Activated T-helper 2 cell treated with anti-CD3 and anti-CD28 coated beads, Interferon-gamma antibody, Interleukin-2, Interleukin-4, amounts not matched to agents 10 μg/mL and 5 μg/mL and 100 μg/mL, durations not matched to agents 14 hours and 24 hours and 36 hours (primary cell): ENCODE measurements around the gene UST. TPM values are rescaled to one million over a fixed set of nuclear protein-coding genes. Genes with fewer than 3 reads are reported as not detected.
"Not testable (repeated sequence)": the region's sequence is repeated elsewhere in the genome, so short reads cannot be mapped to it uniquely, and the experiment has no call there.

Experiments
- DNase-seq: peaks from one replicate; pipeline ENCODE4 v3.0.0; 2021; ENCODE audit warnings: low spot score
- H3K27ac Mint-ChIP-seq: one replicate; pipeline ENCODE4 v1.8.0; 2021; ENCODE audit warnings: mixed read lengths
- H3K27me3 Mint-ChIP-seq: one replicate; pipeline ENCODE4 v1.8.0; 2021; ENCODE audit warnings: low read depth, mixed read lengths
- H3K36me3 Mint-ChIP-seq: one replicate; pipeline ENCODE4 v1.8.0; 2021; ENCODE audit warnings: low read depth, mixed read lengths
- H3K4me1 Mint-ChIP-seq: one replicate; pipeline ENCODE4 v1.8.0; 2021; ENCODE audit warnings: low read depth, mixed read lengths
- H3K4me3 Mint-ChIP-seq: one replicate; pipeline ENCODE4 v1.8.0; 2021; ENCODE audit warnings: low read depth, mild to moderate bottlenecking, moderate library complexity, mixed read lengths
- H3K9me3 Mint-ChIP-seq: one replicate; pipeline ENCODE4 v1.8.0; 2021; ENCODE audit warnings: mixed read lengths
- intact Hi-C: fragments of 100-400 bp; cut with micrococcal nuclease; formaldehyde crosslinking; loops from one replicate; pipeline ENCODE4 v1.15.1; 2023
- total RNA-seq: library from RNA; stranded (reverse); gene quantifications from 2 replicates; pipeline ENCODE4 v1.2.3, GENCODE V29; 2022

UST gene
- total RNA-seq, 1 donor from 2014 or later = 1.3 TPM

DNA sequence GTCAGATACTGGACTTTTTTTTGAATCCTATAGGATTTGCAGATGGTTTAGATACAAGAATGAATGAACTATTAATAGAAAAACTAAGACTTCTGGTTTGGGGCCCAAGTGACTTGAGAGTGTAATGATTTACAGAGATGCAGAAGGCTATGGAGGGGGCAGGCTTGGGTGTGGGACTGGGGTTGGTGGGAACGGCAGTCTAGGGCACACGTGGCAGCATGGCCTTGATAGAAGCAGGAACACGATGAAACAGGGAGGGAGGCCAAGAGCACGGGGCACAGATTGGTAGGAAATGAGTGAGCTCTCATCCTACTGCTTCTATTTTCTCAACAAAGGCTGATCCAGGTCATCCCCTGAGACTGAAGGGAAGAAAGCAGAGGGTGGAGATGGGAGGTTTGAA, 3.4 kb upstream of the UST start:
- H3K36me3 Mint-ChIP-seq = no peaks in the 10 kb centered on the region
- H3K27me3 Mint-ChIP-seq = peaks cover 59% of the 10 kb centered on the region
- no peak overlapping the region for H3K4me3 Mint-ChIP-seq
- H3K9me3 Mint-ChIP-seq = no peaks in the 10 kb centered on the region
- no peak overlapping the region for H3K27ac Mint-ChIP-seq
- no peak for DNase-seq
- intact Hi-C loops = loop anchor here (10.0 kb wide), 1 partner anchor 179 kb away; no protein-coding TSS in a partner anchor
- peaks cover 7% of the 10 kb centered on the region for H3K4me1 Mint-ChIP-seq

DNA sequence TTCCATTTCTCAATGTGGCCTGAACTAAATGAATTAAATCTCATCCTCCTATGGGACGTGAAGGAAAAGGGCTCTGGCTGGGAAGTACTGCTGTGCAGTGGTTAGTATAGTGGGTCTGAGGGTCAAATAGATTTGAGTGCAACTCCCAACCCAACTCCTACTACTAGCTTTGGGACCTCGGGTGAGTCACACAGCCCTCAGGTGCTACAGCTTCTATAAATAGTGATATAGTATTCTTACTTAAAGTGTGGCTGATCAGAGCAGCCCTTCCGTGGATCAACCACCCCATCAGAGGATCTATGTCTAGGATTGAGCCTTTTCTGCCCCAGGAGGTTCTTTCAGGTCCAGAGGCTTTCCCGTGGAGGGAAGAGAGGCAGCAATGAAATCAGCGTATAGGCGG, 904 bp upstream of the UST start:
- Mint-ChIP-seq H3K27me3 (peaks cover 78% of the 10 kb centered on the region), H3K27ac (no peak overlapping the region), H3K4me1 (peaks cover 13% of the 10 kb centered on the region), H3K4me3 (peak overlapping the region; percentile 90), H3K36me3 (no peaks in the 10 kb centered on the region), H3K9me3 (no peaks in the 10 kb centered on the region)
- DNase-seq = no peak
- intact Hi-C loops = loop anchor here (1.0 to 10.0 kb wide), 4 partner anchors 15 to 202 kb away; no protein-coding TSS in a partner anchor

DNA sequence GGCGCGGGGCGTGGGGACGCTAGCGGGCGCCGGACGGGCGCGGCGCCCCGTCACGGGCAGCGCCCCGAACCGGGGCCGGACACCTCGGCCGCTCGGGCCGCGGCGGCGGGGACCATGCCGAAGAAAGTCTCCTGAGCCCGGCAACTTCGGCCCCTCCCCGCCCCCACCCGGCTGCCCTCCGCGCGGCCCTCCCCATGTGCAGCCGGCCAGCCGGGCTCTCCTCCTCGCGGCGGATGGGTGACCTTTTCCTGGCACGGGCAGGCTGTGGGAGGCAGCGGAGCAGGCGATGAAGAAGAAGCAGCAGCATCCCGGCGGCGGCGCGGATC, 278 bp downstream of the UST start:
- Mint-ChIP-seq H3K27me3 (peaks cover 76% of the 10 kb centered on the region), H3K9me3 (no peaks in the 10 kb centered on the region), H3K36me3 (no peaks in the 10 kb centered on the region), H3K27ac (no peak overlapping the region), H3K4me1 (peaks cover 13% of the 10 kb centered on the region), H3K4me3 (peak overlapping the region; percentile 58)
- intact Hi-C loops = loop anchor here (5.0 to 10.0 kb wide), 2 partner anchors 35 to 182 kb away; no protein-coding TSS in a partner anchor
- DNase-seq = no peak

DNA sequence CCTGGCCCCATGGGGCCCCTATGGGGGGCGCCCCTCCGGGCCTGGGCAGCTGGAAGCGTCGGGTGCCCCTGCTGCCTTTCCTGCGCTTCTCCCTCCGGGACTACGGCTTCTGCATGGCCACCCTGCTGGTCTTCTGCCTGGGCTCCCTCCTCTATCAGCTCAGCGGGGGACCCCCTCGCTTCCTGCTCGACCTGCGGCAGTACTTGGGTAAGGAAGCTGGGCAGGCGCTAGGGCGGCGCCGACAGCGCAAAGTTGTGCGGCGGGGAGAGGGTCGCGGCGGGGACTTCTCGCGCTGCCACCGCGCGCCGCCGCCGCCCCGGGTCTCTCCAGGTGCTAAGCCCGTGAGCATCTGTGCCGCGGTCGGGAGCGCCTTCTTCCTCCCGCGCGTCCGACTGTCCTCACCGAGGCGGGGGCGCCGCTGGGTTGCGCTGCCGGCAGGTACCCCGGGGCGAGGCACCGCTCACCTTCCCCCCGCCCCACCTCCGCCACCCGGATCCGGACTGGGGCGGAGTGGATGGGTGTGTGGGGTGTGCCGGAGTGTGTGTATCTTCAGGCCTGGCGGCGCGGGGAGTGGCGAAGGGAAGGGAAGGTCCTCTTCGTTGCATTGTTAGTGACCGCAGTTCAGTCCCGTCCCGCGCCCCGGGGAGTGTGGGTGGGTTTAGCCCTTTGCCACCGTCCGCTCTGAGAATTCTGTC, 788 bp downstream of the UST start:
- peak; percentile 23 for DNase-seq
- Mint-ChIP-seq H3K27me3 (peaks cover 76% of the 10 kb centered on the region), H3K27ac (no peak overlapping the region), H3K9me3 (no peaks in the 10 kb centered on the region), H3K4me3 (peak overlapping the region; percentile 58), H3K36me3 (no peaks in the 10 kb centered on the region), H3K4me1 (peaks cover 13% of the 10 kb centered on the region)
- intact Hi-C loops = loop anchor here (5.0 to 10.0 kb wide), 2 partner anchors 35 to 183 kb away; no protein-coding TSS in a partner anchor

DNA sequence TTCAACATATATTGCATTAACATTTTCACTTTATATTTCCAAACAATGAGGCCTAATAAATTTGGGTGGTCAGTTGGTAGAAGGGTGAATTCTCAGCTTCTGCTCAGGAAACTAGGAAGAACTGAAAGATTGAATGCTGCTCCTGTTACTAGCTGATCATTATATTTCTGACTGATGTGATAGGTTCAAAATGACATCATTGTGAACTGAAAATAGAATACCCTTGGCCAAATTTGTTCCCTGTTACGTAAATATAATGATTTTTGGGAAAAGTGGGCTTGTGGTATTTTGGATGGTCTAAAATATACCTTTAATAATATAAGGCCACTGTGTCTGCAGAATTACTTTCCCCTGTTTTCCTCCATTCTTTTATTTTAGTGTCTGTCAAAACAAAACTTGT, 2.8 kb downstream of the UST start:
- Mint-ChIP-seq H3K4me1 (peaks cover 13% of the 10 kb centered on the region), H3K27ac (no peak overlapping the region)
- intact Hi-C loops = loop anchor here (1.0 to 10.0 kb wide), 5 partner anchors 9 to 1895 kb away; no protein-coding TSS in a partner anchor

DNA sequence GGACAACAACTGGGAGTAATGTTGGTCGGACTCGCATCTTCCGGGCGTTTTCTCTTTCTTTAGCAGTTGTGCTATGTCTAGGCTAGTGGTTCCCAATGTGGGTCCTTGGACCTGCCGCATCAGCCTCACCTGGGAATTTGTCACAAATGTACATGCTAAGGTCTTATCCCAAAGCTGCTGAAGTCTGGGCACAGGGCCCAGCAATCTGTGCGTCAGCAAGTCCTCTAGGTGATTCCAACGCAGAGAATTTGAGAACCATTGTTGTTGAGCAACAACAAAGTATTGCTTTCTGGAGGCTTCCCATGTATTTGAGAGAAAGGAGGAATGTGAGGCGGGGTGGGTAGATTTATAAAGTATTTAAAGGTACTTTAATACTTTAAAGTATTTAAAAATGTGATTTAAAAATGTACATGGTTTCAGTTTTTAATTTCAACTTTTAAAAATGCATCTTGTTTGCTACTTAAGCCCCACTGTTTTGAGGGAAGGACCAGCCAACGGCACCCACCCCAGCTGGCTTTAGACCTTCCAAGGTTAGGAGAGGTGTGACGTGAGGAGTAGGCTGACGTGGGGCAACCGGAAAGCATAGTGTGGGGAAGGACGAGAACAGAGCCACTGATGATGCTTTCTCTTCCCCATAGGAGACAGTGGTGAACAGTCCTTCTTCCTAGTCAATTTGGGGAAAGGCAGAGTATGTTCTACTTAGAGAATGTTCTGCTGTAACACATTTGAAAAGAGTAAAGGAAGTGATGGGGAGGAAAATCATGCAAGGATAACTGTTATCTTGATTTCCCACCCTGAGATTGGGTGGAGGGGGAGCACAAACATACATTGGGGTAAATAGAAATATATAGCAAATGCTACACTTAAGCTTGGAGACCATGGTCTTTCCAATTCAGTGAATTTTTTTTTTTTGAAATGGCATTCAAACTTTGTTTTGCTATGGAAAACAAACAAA, 4.3 kb downstream of the UST start:
- intact Hi-C loops = loop anchor here (10.0 kb wide), 2 partner anchors 464 to 1896 kb away; no protein-coding TSS in a partner anchor
- Mint-ChIP-seq H3K9me3 (no peaks in the 10 kb centered on the region), H3K36me3 (no peaks in the 10 kb centered on the region), H3K4me1 (peaks cover 12% of the 10 kb centered on the region), H3K27me3 (peaks cover 63% of the 10 kb centered on the region), H3K27ac (no peak overlapping the region), H3K4me3 (no peak overlapping the region)
- DNase-seq = no peak

More for the DNA sequence above, 2.8 kb downstream of the UST start:
- Mint-ChIP-seq H3K27me3 (peaks cover 72% of the 10 kb centered on the region), H3K36me3 (no peaks in the 10 kb centered on the region), H3K4me3 (no peak overlapping the region), H3K9me3 (no peaks in the 10 kb centered on the region)
- DNase-seq = no peak

DNA sequence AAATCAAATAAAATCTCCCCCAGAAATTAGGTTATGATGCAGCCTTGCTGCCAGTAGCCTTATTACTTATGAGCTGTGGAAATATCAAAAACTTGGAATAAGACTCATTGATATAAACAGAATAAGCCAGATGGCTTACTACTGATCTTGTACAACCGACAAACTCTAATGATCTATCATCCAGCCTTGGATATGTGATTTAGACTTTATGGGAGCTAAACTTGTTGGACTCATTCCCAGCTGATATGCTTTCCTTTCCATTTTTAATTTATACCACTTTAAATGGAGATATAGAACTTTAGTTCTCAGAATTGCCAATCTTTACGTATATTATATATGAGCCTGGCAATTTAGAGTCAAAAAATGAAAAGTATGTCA, 5.0 kb downstream of the UST start:
- no peaks in the 10 kb centered on the region for H3K36me3 Mint-ChIP-seq
- H3K9me3 Mint-ChIP-seq = no peaks in the 10 kb centered on the region
- intact Hi-C loops = loop anchor here (10.0 kb wide), 2 partner anchors 463 to 1897 kb away; no protein-coding TSS in a partner anchor
- H3K27me3 Mint-ChIP-seq = peaks cover 63% of the 10 kb centered on the region
- H3K27ac Mint-ChIP-seq = no peak overlapping the region
- no peak overlapping the region for H3K4me3 Mint-ChIP-seq
- peaks cover 7% of the 10 kb centered on the region for H3K4me1 Mint-ChIP-seq
- no peak for DNase-seq

DNA sequence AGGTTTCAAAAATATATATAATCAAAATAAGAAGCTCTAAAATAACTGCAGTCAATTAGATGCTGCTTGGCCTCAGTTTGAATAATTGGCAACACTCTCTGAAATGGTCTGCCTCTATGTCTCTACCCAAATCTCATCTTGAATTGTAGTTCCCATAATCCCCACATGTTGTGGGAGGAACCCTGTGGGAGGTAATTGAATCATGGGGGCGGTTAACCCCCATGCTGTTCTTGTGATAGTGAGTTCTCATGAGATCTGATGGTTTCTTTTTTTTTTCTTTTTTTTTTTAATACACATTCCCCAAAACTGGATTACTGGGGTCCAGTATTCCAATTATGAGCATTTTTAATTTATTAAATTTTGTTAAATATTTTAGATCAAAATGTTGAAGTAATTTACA, 8.5 kb downstream of the UST start:
- intact Hi-C loops = loop anchor here (5.0 to 10.0 kb wide), 4 partner anchors 77 to 1901 kb away; no protein-coding TSS in a partner anchor
- not testable (repeated sequence) for H3K36me3 Mint-ChIP-seq, H3K4me3 Mint-ChIP-seq, H3K27ac Mint-ChIP-seq, H3K9me3 Mint-ChIP-seq, DNase-seq
- Mint-ChIP-seq H3K27me3 (peaks cover 47% of the 10 kb centered on the region), H3K4me1 (peaks cover 24% of the 10 kb centered on the region)

DNA sequence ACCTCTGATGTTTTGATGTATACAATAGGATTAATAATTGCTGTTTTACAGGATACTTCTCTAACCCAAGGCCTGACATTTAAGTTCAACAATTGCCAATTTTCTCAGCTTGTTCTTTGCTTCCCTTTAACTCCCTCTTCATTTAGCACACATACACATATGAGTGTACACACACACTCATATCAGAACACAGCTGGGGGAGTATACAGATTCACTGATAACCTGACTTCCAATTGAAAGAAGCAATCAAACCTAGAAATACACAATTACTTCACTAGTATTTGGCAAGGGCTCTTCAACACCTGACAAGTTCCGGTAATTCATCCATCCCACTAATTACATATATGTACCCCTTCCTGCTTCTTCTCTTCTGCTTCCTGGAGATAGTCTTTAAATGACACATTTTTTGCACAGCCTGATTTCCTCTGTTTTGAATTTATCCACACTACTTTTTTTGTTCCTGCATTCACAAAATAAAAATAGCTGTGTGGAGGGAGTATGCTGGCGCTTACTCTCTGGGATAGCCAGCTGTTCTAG, 11.2 kb downstream of the UST start:
- no peak for DNase-seq
- Mint-ChIP-seq H3K36me3 (no peaks in the 10 kb centered on the region), H3K9me3 (no peaks in the 10 kb centered on the region), H3K27me3 (peaks cover 46% of the 10 kb centered on the region), H3K4me3 (no peak overlapping the region), H3K4me1 (peaks cover 49% of the 10 kb centered on the region), H3K27ac (peak overlapping the region; percentile 13)
- intact Hi-C loops = loop anchor here (1.0 to 10.0 kb wide), 9 partner anchors 9 to 1903 kb away; no protein-coding TSS in a partner anchor

DNA sequence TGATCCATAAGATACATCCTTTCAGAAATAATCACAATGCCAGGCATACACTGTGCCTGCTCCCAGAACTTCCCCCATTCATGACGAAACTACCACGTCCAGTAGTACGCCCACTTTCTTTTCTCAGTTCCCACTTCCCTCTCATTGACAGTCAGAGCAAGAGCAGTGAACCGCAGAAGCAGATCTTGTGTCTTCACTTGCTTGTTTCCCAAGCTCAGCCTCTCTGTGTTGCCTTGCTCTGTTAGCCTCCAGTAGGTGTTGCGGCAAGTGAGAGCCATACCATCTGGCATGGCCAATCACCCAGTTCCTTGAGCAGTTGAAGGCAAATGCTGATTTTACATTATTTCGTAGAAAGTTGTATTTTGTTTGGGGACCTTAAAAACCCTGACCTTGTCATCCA, 11.7 kb downstream of the UST start:
- no peak overlapping the region for H3K4me3 Mint-ChIP-seq
- H3K27me3 Mint-ChIP-seq = peaks cover 46% of the 10 kb centered on the region
- H3K27ac Mint-ChIP-seq = peak overlapping the region; percentile 13
- H3K9me3 Mint-ChIP-seq = no peaks in the 10 kb centered on the region
- intact Hi-C loops = loop anchor here (1.0 to 10.0 kb wide), 9 partner anchors 9 to 1904 kb away; no protein-coding TSS in a partner anchor
- no peaks in the 10 kb centered on the region for H3K36me3 Mint-ChIP-seq
- H3K4me1 Mint-ChIP-seq = peaks cover 53% of the 10 kb centered on the region
- peak; percentile 52 for DNase-seq

DNA sequence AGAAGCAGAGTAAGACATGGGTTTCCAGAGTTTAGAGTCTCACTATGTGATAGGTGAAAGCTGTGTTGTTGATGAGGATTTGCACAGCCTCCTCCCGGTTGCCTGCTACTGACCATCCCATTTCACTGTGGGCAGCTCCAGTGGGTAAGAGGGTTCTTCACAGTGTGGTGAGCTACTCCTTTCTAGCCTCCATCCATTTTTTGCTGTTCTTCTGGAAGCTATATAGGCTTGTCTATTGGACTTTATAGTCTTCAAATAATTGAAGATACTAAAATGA, 13.4 kb downstream of the UST start:
- no peak for DNase-seq
- H3K36me3 Mint-ChIP-seq = no peaks in the 10 kb centered on the region
- no peaks in the 10 kb centered on the region for H3K9me3 Mint-ChIP-seq
- H3K27ac Mint-ChIP-seq = no peak overlapping the region
- H3K4me3 Mint-ChIP-seq = peak overlapping the region; percentile 73
- peaks cover 48% of the 10 kb centered on the region for H3K27me3 Mint-ChIP-seq
- peaks cover 53% of the 10 kb centered on the region for H3K4me1 Mint-ChIP-seq
- intact Hi-C loops = loop anchor here (2.0 to 5.0 kb wide), 3 partner anchors 187 to 555 kb away; no protein-coding TSS in a partner anchor
